ENCODE data around the gene NFYB.

GRCh38 chr12:104155711-104156555 lies 17.9 kb upstream of the NFYB start:
- TF ChIP-seq CTCF (IDR thresholded peaks at IDR 0.05; ENCODE audit: insufficient read depth, low read length) (no peak), GABPA (IDR thresholded peaks at IDR 0.05; ENCODE audit: low read depth) (no peak)

Data from HL-60 (cell line).